Endothelial cell of umbilical vein (primary cell): ENCODE results near the gene DNAJC4. TPM values are rescaled to one million over a fixed set of nuclear protein-coding genes. Genes with fewer than 3 reads are reported as not detected.

Source experiments
- BruUV-seq: library from RNA; stranded (reverse); fragments of 400-500 nt; replicated peaks from 2 replicates; lab custom pipeline; 2021; lab: Mats Ljungman, UMichigan
- CTCF ChIA-PET: fragments of 300-600, 350-600 bp; sonication (Branson Sonifier 250); formaldehyde crosslinking; loops from one replicate; lab custom pipeline; 2021; ENCODE audit warnings: antibody characterized with exemption, inconsistent platforms; lab: Charles Lee
- POLR2A ChIA-PET: fragments of 300-600, 350-600 bp; sonication (Branson Sonifier 250); formaldehyde crosslinking; loops from one replicate; lab custom pipeline; 2021; ENCODE audit warnings: antibody characterized with exemption, inconsistent platforms; lab: Charles Lee
- DNase-seq: peaks from one replicate; pipeline ENCODE4 v3.0.0-alpha.2; 2011; ENCODE audit warnings: low read depth, low spot score
- FAIRE-seq: peaks from 2 replicates; lab custom pipeline; 2011; peaks lifted over from hg19 to GRCh38; lab: Jason Lieb, UNC
- H2AFZ ChIP-seq: 2 replicates; pipeline ENCODE4 v1.6.0; 2012; ENCODE audit warnings: low read depth, low read length, control low read depth, inconsistent platforms
- H3K27ac ChIP-seq: 2 replicates; pipeline ENCODE4 v1.5.1; 2011; ENCODE audit warnings: low read depth, mild to moderate bottlenecking, control low read depth, low read length, moderate library complexity; ENCODE audit not compliant: insufficient read depth
- H3K27me3 ChIP-seq, 2 experiments: 2 replicates each; pipeline versions ENCODE4 v1.6.0 to v1.6.1; 2011; ENCODE audit warnings: low read length in 2 of 2, mixed read lengths in 1 of 2; ENCODE audit not compliant: control insufficient read depth in 2 of 2, insufficient read depth in 2 of 2
- H3K36me3 ChIP-seq, 2 experiments: 2 replicates in 1 of 2; 3 replicates in 1 of 2; pipeline ENCODE4 v1.5.1; 2011; ENCODE audit warnings: low read length in 2 of 2, mild to moderate bottlenecking in 1 of 2, moderate library complexity in 1 of 2; ENCODE audit not compliant: control insufficient read depth in 2 of 2, insufficient read depth in 2 of 2; ENCODE audit errors: extremely low read depth in 1 of 2
- H3K4me1 ChIP-seq: 3 replicates; pipeline ENCODE4 v1.5.1; 2011; ENCODE audit warnings: mild to moderate bottlenecking, low read length; ENCODE audit not compliant: control insufficient read depth, insufficient read depth; ENCODE audit errors: extremely low read depth
- H3K4me2 ChIP-seq: 2 replicates; pipeline ENCODE4 v1.6.1; 2011; ENCODE audit warnings: low read length, control low read depth, mixed read lengths; ENCODE audit not compliant: insufficient read depth
- H3K4me3 ChIP-seq, 3 experiments: fragments of 200-600 bp in 1 of 3; sonication (generic), shearing (Covaris generic) in 1 of 3; replicated peaks in 1 of 3; 2 replicates each; pipeline ENCODE4 v1.5.1; 2011 to 2016; ENCODE audit warnings: control low read depth in 3 of 3, low read length in 3 of 3, mild to moderate bottlenecking in 2 of 3, inconsistent platforms in 1 of 3, low read depth in 1 of 3, moderate library complexity in 1 of 3; ENCODE audit not compliant: insufficient read depth in 1 of 3
- H3K79me2 ChIP-seq: 2 replicates; pipeline ENCODE4 v1.6.0; 2012; ENCODE audit warnings: low read length, inconsistent platforms; ENCODE audit not compliant: control insufficient read depth, insufficient read depth
- H3K9ac ChIP-seq: replicated peaks from 2 replicates; pipeline ENCODE3; 2011; ENCODE audit warnings: low read length, control low read depth; ENCODE audit not compliant: insufficient read depth; ENCODE audit errors: extremely low read depth
- H3K9me1 ChIP-seq: replicated peaks from 3 replicates; pipeline ENCODE4 v1.6.0; 2011; ENCODE audit warnings: mild to moderate bottlenecking, low read length; ENCODE audit not compliant: control insufficient read depth, insufficient read depth; ENCODE audit errors: extremely low read depth
- H3K9me3 ChIP-seq: replicated peaks from 2 replicates; pipeline ENCODE4 v1.5.1; 2012; ENCODE audit warnings: low read length, inconsistent platforms; ENCODE audit not compliant: control insufficient read depth, insufficient read depth
- H4K20me1 ChIP-seq: replicated peaks from 2 replicates; pipeline ENCODE3; 2011; ENCODE audit warnings: mild to moderate bottlenecking, low read length; ENCODE audit not compliant: control insufficient read depth, insufficient read depth; ENCODE audit errors: extremely low read depth
- EZH2 ChIP-seq: IDR thresholded peaks from 2 replicates; pipeline ENCODE4 v1.6.1; 2012; ENCODE audit warnings: borderline replicate concordance, low read depth, mild to moderate bottlenecking, moderate library complexity, low read length, inconsistent platforms; ENCODE audit not compliant: severe bottlenecking
- FOS ChIP-seq: IDR thresholded peaks from 2 replicates; pipeline ENCODE4 v1.6.1; 2011; ENCODE audit warnings: mild to moderate bottlenecking, low read length, moderate library complexity, borderline replicate concordance; ENCODE audit not compliant: insufficient read depth
- GATA2 ChIP-seq: IDR thresholded peaks from 2 replicates; pipeline ENCODE4 v1.7.0; 2011; ENCODE audit warnings: low read depth, mild to moderate bottlenecking, moderate library complexity, mixed read lengths, low read length; ENCODE audit not compliant: insufficient read length, insufficient read depth
- JUN ChIP-seq: IDR thresholded peaks from 2 replicates; pipeline ENCODE4 v1.6.1; 2011; ENCODE audit warnings: borderline replicate concordance, low read depth; ENCODE audit not compliant: insufficient read length, insufficient read depth
- MYC ChIP-seq: IDR thresholded peaks from one replicate; pipeline ENCODE4 v1.6.1; 2011; ENCODE audit warnings: mild to moderate bottlenecking, low read depth, low read length
- POLR2A ChIP-seq: IDR thresholded peaks from 2 replicates; pipeline ENCODE4 v1.6.1; 2012; ENCODE audit warnings: low read depth, mild to moderate bottlenecking, control low read depth, low read length
- POLR2AphosphoS5 ChIP-seq: IDR thresholded peaks from 2 replicates; pipeline ENCODE4 v1.6.1; 2012; ENCODE audit warnings: low read depth, mild to moderate bottlenecking, control low read depth, low read length, moderate library complexity; ENCODE audit not compliant: insufficient read depth
- dilution Hi-C: fragments of 300-500 bp; cut with MboI; formaldehyde crosslinking; loops from one replicate; pipeline ENCODE4 v1.15.0; 2019; ENCODE audit warnings: low sequenced_read_pairs; ENCODE audit not compliant: extremely low pct_ligation_motif_present
- intact Hi-C: fragments of 100-400 bp; cut with micrococcal nuclease; formaldehyde crosslinking; loops from one replicate; pipeline ENCODE4 v1.10.0; 2022
- polyA plus RNA-seq, 4 experiments: library from polyadenylated mRNA; depleted of rRNA in 3 of 4; stranded (reverse) in 3 of 4; unstranded in 1 of 4; fragments of >200 nt; gene quantifications; 2 replicates each; pipeline versions ENCODE4 v1.2.1 to v1.2.3, GENCODE V29; 2011 to 2012; ENCODE audit warnings: missing spikeins in 1 of 4
- total RNA-seq: library from RNA; stranded (reverse); gene quantifications from 2 replicates; pipeline ENCODE4 v1.2.3, GENCODE V29; 2021
- TF ChIP-seq, protein P1 (sequence below): IDR thresholded peaks from 2 replicates; pipeline ENCODE4 v1.6.1; 2011; ENCODE audit not compliant: insufficient read depth, insufficient read length
- TF ChIP-seq, protein P2 (sequence below), 2 donors: IDR thresholded peaks; 1 replicate in 1 of 2; 2 replicates in 1 of 2; pipeline ENCODE4 v1.5.1; 2011; ENCODE audit warnings: low read length in 2 of 2, mild to moderate bottlenecking in 2 of 2, moderate library complexity in 2 of 2, control low read depth in 1 of 2, inconsistent platforms in 1 of 2, low read depth in 1 of 2; ENCODE audit not compliant: insufficient read depth in 1 of 2; ENCODE audit errors: extremely low read depth in 1 of 2

Gene DNAJC4
- total and polyA plus RNA-seq, 2 donors (not counting 3 experiments of a cell fraction or from before 2014, with no cell fraction given): 23.5 to 41.2 TPM

DNA sequence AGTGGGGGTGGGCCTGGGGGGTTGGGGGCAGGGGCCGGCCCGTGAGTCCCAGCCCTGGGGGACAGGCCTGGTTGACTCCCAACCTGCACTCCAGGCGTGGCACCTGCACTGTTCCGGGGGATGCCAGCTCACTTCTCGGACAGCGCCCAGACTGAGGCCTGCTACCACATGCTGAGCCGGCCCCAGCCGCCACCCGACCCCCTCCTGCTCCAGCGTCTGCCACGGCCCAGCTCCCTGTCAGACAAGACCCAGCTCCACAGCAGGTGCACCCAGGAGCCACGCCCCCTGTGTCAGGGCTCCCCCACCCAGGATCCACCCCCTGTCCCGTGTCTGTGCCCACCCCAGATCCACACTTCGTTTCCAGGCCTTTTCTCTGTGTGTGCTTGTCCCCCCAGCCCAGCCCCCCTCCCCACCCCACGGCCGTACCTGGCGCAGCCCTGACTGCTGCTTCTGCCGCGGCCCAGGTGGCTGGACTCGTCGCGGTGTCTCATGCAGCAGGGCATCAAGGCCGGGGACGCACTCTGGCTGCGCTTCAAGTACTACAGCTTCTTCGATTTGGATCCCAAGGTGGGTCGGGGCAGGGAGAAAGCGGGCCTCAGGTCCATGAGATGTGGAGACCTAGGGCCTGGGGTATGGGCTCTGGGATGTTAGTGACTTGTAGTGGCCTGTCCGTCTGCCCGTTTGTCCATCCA, 19.0 kb upstream of the DNAJC4 start:
- H3K9me1 ChIP-seq: no peaks in the 10 kb centered on the region
- DNase-seq: no peak
- ChIA-PET POLR2A (no interaction called here), CTCF (interaction anchor here (11.5 kb wide), 1 partner anchor 92 kb away, joined by 413 read pairs; the partner anchor contains the start of genes CATSPERZ and ESRRA)
- H3K27ac ChIP-seq: no peak overlapping the region
- H3K4me2 ChIP-seq: no peak overlapping the region
- intact Hi-C loops (no loop called here), dilution Hi-C loops (no loop called here)
- peaks cover 26% of the 10 kb centered on the region for H3K4me1 ChIP-seq
- peaks cover 0 to 4% of the 10 kb centered on the region in 2 experiments for H3K36me3 ChIP-seq
- no peaks in the 10 kb centered on the region for H3K9me3 ChIP-seq
- TF ChIP-seq, protein P1, sequence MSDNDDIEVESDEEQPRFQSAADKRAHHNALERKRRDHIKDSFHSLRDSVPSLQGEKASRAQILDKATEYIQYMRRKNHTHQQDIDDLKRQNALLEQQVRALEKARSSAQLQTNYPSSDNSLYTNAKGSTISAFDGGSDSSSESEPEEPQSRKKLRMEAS: no peak
- TF ChIP-seq, protein P2, sequence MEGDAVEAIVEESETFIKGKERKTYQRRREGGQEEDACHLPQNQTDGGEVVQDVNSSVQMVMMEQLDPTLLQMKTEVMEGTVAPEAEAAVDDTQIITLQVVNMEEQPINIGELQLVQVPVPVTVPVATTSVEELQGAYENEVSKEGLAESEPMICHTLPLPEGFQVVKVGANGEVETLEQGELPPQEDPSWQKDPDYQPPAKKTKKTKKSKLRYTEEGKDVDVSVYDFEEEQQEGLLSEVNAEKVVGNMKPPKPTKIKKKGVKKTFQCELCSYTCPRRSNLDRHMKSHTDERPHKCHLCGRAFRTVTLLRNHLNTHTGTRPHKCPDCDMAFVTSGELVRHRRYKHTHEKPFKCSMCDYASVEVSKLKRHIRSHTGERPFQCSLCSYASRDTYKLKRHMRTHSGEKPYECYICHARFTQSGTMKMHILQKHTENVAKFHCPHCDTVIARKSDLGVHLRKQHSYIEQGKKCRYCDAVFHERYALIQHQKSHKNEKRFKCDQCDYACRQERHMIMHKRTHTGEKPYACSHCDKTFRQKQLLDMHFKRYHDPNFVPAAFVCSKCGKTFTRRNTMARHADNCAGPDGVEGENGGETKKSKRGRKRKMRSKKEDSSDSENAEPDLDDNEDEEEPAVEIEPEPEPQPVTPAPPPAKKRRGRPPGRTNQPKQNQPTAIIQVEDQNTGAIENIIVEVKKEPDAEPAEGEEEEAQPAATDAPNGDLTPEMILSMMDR (IDR thresholded peaks at IDR 0.05; ENCODE audit: extremely low read depth in 1 of 2, insufficient read depth in 1 of 2, low read depth in 1 of 2, low read length in 2 of 2): no peak
- TF ChIP-seq GATA2 (no peak), MYC (no peak), FOS (no peak), JUN (no peak), POLR2AphosphoS5 (no peak), EZH2 (no peak), POLR2A (no peak)
- no peak for FAIRE-seq
- H3K9ac ChIP-seq: no peak overlapping the region
- H3K4me3 ChIP-seq: no peak overlapping the region
- no TSS peak for BruUV-seq
- H2AFZ ChIP-seq: no peak overlapping the region
- H4K20me1 ChIP-seq: no peaks in the 10 kb centered on the region
- H3K79me2 ChIP-seq: peaks cover 12% of the 10 kb centered on the region
- H3K27me3 ChIP-seq: no peaks in the 10 kb centered on the region
